Measurements from ENCODE around the gene VAMP4. TPM values are rescaled to one million over a fixed set of nuclear protein-coding genes. Genes with fewer than 3 reads are reported as not detected.
"Not testable (repeated sequence)": the region's sequence is repeated elsewhere in the genome, so short reads cannot be mapped to it uniquely, and the experiment has no call there.

The VAMP4 gene
- total RNA-seq, 1 donor = 7.3 TPM

- TF ChIP-seq CTCF (IDR thresholded peaks at IDR 0.05; ENCODE audit: insufficient read depth, low read depth, low read length) = no peak
- no peak overlapping the region for H3K4me3 ChIP-seq (ENCODE audit: low read depth, low read length)
- no peak for DNase-seq (ENCODE audit: low read depth)
These were observed 75.6 kb downstream of the VAMP4 start for GRCh38 chr1:171666114-171666769.

- DNase-seq (ENCODE audit: low read depth) = no peak
- no peak overlapping the region for H3K4me3 ChIP-seq (ENCODE audit: low read depth, low read length)
- TF ChIP-seq CTCF (IDR thresholded peaks at IDR 0.05; ENCODE audit: insufficient read depth, low read depth, low read length) = no peak
These were observed 76.9 kb downstream of the VAMP4 start for GRCh38 chr1:171664976-171665375.

GRCh38 chr1:171663854-171664575, 77.8 kb downstream of the VAMP4 start:
- no peak for TF ChIP-seq CTCF (IDR thresholded peaks at IDR 0.05; ENCODE audit: insufficient read depth, low read depth, low read length)
- no peak overlapping the region for H3K4me3 ChIP-seq (ENCODE audit: low read depth, low read length)
- DNase-seq (ENCODE audit: low read depth) = no peak

GRCh38 chr1:171663036-171663853, 78.6 kb downstream of the VAMP4 start:
- no peak for DNase-seq (ENCODE audit: low read depth)
- no peak overlapping the region for H3K4me3 ChIP-seq (ENCODE audit: low read depth, low read length)
- no peak for TF ChIP-seq CTCF (IDR thresholded peaks at IDR 0.05; ENCODE audit: insufficient read depth, low read depth, low read length)

GRCh38 chr1:171661076-171661650, 80.7 kb downstream of the VAMP4 start:
- no peak for DNase-seq (ENCODE audit: low read depth)
- H3K4me3 ChIP-seq (ENCODE audit: low read depth, low read length) = no peak overlapping the region
- TF ChIP-seq CTCF (IDR thresholded peaks at IDR 0.05; ENCODE audit: insufficient read depth, low read depth, low read length) = no peak

GRCh38 chr1:171656206-171656605, 85.7 kb downstream of the VAMP4 start:
- DNase-seq (ENCODE audit: low read depth); H3K4me3 ChIP-seq (ENCODE audit: low read depth, low read length): not testable (repeated sequence)

- H3K4me3 ChIP-seq (ENCODE audit: low read depth, low read length) = no peak overlapping the region
- no peak for DNase-seq (ENCODE audit: low read depth)
- TF ChIP-seq CTCF (IDR thresholded peaks at IDR 0.05; ENCODE audit: insufficient read depth, low read depth, low read length) = no peak
These were observed 86.1 kb downstream of the VAMP4 start for GRCh38 chr1:171655746-171656116.
